T-helper 2 cell treated with Interferon-gamma antibody and Interleukin-4, amounts not matched to agents 100 ng/mL and 5 ng/mL, for 36 hours (primary cell): ENCODE measurements around the gene UBQLN4. TPM values are rescaled to one million over a fixed set of nuclear protein-coding genes. Genes with fewer than 3 reads are reported as not detected.
"Not testable (repeated sequence)": the region's sequence is repeated elsewhere in the genome, so short reads cannot be mapped to it uniquely, and the experiment has no call there.

Experiments
- intact Hi-C: fragments of 100-400 bp; cut with micrococcal nuclease; formaldehyde crosslinking; loops from one replicate; pipeline ENCODE4 v1.15.1; 2023
- total RNA-seq: library from RNA; stranded (reverse); gene quantifications from 2 replicates; pipeline ENCODE4 v1.2.3, GENCODE V29; 2022

The UBQLN4 gene
- total RNA-seq, 1 donor from 2014 or later, result 36.8 TPM

DNA sequence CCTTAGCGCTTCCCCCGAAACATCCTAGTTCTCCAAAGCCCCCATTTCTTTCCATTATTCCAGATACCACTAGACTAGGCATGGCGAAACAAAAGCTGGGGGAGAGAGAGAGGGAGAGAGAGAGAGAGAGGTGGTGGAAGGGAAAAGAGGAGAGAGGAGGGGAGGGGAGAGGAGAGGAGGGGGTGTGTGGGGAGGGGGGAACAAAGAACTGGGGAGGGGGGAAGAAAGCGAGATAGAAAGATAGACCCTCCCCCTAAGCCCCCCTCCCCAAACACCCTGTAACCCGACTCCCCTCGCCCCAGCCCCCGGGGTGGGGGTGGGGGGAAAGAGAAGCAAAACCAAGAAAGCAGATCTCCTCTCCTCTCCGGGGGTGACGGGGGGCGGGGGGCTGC lies 28.3 kb upstream of the UBQLN4 start:
- intact Hi-C loops, result no loop called here

- intact Hi-C loops, result no loop called here
Observed at GRCh38 chr1:156081180-156081916, 27.8 kb upstream of the UBQLN4 start.

- intact Hi-C loops, result no loop called here
Observed at GRCh38 chr1:156080863-156081179, 27.2 kb upstream of the UBQLN4 start.

GRCh38 chr1:156080241-156080862 lies 26.8 kb upstream of the UBQLN4 start:
- intact Hi-C loops, result no loop called here

DNA sequence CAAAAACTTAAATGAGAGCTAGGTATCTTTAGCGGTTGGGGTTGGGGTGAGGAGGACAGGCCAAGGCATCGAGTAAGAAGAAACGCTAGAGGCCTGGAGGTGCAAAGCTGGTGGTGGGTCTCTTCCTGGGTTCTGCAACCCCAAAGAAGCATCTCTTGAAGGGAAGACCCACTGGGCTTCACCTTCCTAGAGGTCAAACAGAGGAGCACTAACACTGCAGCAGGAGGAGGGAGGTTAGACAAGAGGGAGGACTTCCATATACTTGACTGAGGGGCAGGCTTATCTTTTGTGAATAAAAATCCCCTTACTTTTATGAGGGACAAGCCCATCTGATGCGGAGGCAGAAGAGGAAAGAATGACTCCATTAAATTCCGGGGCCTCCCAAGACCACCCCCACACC lies 26.2 kb upstream of the UBQLN4 start:
- intact Hi-C loops, result no loop called here

DNA sequence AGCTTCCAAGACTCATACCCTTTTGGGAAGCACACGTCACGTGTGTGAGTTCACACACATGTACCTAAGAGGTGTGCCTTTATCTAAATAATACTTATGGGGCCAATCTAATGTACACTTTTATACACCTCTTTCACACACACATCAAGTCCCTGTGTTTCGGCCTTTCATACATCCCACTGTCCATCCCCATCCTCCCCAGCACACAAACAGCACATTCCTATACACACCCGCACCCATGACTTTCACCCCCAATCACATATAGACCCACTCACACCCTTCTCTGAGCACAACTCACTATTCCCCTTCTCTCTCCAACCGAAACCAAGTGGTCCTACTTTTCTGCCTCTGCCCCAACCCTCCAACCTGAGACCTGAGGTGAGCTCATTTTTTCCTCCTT lies 25.1 kb upstream of the UBQLN4 start:
- intact Hi-C loops, result no loop called here

DNA sequence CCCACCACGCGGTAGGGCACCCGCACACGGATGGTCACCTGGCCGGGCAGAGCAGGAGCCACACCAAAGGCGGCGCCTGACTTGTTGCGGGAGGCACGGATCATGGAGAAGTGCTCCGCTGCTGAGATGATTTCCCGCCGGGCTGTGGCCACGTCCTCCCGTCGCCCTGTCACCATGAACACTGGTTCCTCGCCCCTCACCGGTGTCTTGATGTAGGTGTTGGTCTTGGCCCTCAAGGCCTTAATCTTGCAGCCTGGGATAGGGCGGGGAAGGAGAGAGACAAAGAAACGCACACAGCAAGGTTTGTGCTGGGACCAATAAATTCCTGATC lies 23.8 kb upstream of the UBQLN4 start:
- intact Hi-C loops, result no loop called here

GRCh38 chr1:156076609-156077429 lies 23.2 kb upstream of the UBQLN4 start:
- intact Hi-C loops, result no loop called here

DNA sequence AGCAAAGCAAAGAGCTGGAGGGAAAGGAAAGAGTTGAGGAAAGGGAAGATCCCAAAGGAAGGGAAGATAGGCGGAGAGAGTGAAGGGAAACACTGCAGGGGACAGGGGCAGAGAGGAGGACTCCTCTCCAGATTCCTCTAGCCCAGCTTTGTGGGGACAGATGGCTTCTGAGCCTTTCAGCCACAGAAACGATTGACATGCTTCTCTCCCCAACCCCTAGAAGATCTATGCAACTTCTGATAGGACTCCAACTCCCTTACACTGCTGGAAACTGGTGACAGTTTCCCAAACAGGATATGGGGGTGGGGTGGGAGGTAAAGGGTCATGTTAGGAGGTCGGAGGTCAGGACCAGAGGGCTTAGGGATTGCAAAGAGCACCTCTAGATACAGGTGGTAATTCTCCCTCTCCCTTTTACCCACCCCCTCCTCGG lies 22.2 kb upstream of the UBQLN4 start:
- intact Hi-C loops, result no loop called here

DNA sequence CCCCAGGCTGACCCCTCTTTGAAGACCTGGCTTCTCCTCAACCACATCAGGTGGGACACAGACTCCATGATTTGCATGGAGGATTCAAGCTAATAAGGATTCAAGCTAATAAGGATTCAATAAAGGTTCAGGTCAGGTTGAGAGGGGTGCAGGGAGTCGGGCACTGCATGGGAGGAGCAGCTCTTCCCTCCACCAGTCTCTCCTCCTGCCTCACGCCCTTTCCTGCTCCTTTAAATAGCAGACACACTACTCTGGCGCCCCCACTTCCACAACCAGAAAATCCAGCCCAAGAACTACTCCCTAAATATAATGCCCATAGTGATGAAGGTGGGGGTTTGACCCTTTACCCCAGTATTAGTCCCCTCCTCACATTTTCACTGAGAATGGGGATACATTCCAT lies 21.6 kb upstream of the UBQLN4 start:
- intact Hi-C loops, result no loop called here

DNA sequence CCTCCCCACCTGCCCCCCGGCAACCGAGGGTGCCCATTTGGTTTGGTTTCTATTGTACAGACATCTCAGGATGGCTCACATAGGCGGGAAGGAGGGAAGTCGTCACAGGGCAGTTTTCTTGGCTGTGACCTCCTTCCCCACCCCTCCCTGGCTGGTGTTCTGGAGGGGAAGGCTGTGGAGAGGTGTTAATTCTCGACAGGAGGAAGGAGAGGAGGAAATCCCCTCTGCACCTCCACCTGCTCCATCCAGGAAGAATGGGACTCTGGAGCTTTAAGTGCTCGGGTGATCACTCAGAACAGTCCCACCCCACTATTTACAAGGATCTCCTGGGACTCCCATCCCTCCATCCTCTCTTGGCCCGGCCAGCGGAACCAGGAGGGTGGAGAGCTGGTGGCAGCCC lies 21.1 kb upstream of the UBQLN4 start:
- intact Hi-C loops, result no loop called here

- intact Hi-C loops, result no loop called here
Observed at GRCh38 chr1:156073740-156074139, 20.1 kb upstream of the UBQLN4 start.

DNA sequence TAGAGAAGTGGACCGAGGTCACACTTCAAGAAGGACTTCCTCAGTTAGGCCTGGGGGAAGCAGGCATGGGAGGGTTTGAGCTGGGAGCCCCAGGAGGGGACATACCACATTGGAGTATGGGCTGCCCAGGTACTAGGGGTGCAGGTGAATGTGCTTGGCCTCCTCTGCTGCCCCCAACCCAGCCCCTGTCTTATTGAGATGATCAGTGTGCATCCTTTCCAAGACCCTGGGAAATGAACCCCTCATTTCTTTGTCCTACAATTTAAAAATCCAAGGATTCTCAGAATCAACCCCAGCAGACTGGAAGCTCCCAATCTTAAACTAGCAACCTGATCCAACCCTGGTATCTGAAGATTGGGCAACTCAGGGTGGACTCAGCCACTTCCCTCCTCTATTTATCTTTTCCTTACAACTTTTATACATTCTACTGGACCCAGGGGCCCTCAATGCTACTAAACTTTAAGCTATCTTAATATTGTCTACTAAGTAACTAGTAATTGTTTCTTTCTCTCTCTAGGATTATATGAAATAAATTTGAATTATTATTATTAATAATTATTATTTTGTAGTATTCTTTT lies 19.6 kb upstream of the UBQLN4 start:
- intact Hi-C loops, result no loop called here

GRCh38 chr1:156072251-156072650 lies 18.7 kb upstream of the UBQLN4 start:
- intact Hi-C loops, result no loop called here

DNA sequence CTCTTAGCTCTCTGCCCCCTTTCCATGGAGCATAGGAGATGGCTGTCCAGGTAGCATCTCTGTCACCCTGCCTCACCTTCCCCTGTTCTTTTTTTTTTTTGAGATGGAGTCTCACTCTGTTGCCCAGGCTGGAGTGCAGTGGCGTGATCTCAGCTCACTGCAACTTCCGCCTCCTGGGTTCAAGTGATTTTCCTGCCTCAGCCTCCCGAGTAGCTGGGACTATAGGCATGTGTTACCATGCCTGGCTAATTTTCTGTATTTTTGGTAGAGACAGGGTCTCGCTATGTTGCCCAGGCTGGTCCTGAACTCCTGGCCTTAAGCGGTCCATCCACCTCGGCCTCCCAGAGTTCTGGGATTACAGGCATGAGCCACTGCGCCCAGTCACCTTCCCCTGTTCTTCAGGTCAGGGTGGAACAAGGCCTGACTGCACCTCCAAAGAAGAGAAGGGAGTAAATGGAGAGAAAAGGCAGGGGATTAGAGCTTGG lies 17.8 kb upstream of the UBQLN4 start:
- intact Hi-C loops, result not testable (repeated sequence)

DNA sequence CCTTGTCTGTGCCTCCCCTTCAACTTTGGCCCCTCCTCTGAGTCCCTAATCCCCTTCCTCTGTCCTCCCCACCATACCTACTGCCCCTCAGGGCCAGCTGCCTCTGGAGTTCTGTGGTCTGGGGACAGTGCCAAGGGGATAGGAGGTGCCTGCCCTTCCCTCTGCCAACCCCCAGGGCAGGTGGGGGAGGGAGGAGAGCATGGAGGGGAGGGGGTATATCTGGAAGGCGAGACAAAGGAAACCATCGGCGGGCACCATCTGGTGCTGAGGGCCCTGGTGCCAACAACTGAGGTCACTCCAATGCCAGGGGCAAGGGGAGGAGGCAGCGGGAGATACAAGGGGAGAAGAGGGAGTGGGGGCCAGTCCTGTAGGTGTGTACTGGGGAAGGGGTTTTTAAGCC lies 16.9 kb upstream of the UBQLN4 start:
- intact Hi-C loops, result no loop called here

DNA sequence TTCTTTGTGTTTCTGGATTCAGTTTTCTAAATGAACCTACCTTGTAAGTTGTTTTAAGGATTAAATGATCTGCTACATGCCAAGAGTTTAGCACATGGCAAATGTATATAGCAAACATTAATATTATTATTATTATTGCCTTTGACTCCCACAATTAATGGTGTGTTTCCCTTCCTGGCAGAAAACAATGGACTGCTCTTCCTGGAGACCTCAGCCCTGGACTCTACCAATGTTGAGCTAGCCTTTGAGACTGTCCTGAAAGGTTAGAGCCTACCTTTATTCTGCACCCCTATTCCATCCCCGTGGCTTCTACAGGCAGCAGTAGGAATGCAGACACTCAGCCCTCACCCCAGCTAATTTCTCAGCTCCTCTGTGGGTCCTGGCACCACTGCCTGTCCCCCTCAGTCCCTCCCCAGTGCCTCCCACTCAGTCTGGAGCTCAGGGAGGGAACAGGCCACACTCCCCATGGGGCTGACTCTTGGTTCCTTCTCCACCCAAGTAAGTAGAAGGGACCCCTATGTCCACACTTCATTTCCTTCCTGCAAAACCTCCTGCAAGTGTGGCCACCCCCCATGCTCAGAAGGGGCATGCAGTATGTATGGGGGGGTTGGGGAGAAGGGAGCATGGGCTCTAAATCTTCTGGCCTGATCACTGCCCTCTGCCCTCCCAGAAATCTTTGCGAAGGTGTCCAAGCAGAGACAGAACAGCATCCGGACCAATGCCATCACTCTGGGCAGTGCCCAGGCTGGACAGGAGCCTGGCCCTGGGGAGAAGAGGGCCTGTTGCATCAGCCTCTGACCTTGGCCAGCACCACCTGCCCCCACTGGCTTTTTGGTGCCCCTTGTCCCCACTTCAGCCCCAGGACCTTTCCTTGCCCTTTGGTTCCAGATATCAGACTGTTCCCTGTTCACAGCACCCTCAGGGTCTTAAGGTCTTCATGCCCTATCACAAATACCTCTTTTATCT lies 16.2 kb upstream of the UBQLN4 start:
- intact Hi-C loops, result no loop called here

GRCh38 chr1:156067262-156067661 lies 13.7 kb upstream of the UBQLN4 start:
- intact Hi-C loops, result loop anchor here (2.0 kb wide), 1 partner anchor 128 kb away; no protein-coding TSS in a partner anchor

- intact Hi-C loops, result loop anchor here (2.0 kb wide), 1 partner anchor 127 kb away; no protein-coding TSS in a partner anchor
Observed at GRCh38 chr1:156065871-156066270, 12.3 kb upstream of the UBQLN4 start.

DNA sequence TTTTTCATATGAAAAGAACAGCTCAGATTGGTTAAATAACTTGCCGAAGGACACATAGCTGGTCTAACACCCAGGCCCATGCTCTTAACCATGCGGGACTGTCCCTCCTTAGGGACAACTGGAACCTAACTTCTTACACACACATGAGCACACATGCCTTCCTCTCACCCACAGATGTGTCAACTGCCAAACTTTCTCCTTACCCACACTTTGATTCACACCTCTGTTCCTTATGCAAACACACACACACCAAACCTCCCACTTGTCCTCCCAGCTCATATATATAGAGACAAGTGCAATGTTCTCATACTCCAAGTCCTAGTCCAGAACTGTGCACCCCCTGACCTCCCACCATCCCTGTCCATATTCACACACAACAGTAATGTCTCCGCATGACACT lies 11.6 kb upstream of the UBQLN4 start:
- intact Hi-C loops, result no loop called here

DNA sequence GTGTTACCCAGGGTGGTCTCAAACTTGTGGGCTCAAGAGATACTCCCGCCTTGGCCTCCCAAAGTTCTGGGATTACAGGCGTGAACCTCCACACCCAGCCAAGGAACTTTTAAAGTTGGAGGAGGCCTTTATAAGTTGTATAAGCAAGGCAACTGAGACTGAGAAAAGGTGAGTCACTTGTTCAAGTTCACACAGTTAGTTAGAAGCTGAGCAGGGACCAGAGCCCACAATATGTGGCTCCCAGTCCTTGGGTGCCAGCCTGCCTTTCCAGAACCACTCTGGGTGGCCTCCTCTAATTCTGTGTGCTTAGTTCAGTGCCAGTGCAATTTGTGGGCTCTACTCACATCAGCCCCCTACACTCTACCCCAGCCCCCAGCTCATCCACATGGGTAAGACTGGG lies 11.0 kb upstream of the UBQLN4 start:
- intact Hi-C loops, result no loop called here
